ENCODE results near the gene POC1A.

DNA sequence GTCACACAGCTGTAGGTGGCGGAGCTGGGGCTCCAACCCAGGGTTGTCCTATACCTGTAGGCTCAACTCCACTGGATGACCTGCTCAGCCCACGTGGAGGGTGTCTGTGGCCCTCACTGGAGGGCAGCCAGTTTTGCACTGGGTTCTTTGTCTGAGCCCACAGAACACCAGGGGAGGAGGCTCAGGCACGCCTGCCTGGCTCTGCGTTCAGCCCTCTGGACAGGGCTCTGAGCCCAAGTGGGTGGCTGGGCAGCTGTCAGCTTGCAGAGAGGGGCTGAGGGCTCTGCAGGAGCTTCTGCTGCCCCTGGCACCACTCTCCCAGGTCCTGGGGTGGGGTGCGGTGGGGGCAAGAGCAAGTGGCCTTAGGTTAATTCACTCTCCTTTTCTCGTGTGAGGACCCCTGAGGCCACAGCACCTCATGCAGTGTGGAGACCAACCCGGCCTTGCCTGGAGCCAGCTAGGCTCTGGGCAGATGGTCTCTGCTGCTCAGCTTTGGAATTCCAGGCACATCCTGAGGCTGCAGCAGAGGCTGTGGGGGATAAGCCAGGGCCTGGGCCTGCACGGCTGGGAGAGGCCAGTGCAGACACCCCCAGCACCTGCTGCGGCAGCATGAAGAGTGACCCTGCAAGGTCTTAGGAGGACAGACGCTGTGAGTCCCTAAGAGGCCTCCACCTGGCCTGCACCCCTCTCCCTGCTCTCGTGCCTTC lies 121.4 kb downstream of the POC1A start:
- TF ChIP-seq, protein P1, sequence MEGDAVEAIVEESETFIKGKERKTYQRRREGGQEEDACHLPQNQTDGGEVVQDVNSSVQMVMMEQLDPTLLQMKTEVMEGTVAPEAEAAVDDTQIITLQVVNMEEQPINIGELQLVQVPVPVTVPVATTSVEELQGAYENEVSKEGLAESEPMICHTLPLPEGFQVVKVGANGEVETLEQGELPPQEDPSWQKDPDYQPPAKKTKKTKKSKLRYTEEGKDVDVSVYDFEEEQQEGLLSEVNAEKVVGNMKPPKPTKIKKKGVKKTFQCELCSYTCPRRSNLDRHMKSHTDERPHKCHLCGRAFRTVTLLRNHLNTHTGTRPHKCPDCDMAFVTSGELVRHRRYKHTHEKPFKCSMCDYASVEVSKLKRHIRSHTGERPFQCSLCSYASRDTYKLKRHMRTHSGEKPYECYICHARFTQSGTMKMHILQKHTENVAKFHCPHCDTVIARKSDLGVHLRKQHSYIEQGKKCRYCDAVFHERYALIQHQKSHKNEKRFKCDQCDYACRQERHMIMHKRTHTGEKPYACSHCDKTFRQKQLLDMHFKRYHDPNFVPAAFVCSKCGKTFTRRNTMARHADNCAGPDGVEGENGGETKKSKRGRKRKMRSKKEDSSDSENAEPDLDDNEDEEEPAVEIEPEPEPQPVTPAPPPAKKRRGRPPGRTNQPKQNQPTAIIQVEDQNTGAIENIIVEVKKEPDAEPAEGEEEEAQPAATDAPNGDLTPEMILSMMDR (IDR thresholded peaks at IDR 0.05), result no peak
- no peak for TF ChIP-seq POLR2A (IDR thresholded peaks at IDR 0.05)

All from uterus (tissue), 2 donors.